SIG-M5 (cell line): Measurements from ENCODE around the gene HVCN1.

ENCODE experiments used
- DNase-seq: peaks from one replicate; lab custom pipeline; 2025; lab: John Stamatoyannopoulos, UW

Gene HVCN1

DNA sequence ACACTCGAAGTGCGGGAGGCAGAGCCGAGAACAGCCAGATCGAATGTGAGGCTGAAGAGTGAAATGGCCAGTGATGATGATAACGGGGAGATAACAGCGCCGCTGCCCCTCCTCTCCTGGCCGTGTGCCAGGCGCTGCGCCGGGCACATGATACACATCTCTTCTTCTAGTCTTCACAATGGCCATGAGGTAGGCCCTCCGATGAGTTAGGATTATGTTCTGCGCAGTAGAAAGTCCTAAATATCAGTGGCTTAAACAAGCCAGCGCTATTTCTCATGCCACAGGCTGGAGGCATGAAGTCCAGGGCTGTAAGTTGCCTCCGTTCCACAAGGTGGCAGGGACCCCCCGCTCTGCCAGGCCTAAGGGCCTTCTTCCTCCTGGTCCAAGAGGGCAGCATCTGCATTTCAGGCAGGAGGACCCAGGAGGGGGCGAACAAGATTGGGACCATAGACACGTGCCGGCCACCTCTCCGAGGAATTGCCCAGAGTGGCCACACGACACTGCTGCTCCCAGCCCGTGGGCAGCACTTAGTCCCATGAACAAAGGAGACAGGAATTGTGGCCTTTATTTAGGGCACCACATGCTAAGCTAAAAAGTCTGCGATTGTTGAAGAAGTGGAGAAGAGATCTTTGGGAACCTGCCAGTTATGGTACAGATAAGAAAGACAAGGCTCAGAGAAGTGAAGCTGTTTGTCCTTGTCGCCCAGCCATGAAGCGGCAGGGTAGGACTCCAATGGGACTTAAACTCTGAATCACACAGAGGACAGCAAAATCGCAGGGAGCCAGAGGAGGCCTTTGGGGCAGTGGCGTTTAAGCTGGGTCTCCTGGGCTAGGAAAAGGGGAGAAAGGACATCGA, 10.9 kb upstream of the HVCN1 start:
- no peak for DNase-seq

DNA sequence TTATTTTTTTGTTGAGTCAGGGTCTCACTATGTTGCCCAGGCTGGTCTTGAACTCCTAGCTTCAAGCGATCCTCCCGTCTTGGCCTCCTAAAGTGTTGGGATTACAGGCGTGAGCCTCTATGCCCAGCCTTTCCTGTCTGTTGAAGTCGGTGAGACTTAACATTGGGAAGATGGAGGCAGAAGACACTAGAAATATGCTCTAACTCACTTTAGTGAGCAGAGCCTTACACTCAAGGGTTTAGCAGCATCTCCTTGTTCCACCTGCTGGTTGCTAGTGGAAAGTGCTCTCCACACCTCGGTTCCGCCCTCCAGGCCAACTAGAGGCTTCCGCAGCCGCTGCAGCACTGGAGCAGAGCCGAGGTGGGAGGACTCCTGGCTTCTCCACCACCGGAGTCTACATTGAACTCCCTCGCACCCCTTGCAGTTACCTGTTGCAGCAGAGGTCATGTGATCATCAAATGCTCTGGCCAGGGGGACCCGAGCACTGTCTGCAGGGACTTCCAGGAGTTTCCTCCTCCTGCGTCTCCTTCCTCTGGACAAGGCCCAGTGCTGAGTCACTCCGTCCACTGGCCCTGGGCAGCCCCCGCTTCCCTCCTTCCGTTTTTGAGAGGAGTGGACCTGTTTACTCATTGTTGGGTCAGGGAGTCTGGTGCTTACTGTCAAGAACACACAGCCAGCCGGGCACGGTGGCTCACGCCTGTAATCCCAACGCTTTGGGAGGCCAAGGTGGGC, 9.4 kb upstream of the HVCN1 start:
- no peak for DNase-seq

DNA sequence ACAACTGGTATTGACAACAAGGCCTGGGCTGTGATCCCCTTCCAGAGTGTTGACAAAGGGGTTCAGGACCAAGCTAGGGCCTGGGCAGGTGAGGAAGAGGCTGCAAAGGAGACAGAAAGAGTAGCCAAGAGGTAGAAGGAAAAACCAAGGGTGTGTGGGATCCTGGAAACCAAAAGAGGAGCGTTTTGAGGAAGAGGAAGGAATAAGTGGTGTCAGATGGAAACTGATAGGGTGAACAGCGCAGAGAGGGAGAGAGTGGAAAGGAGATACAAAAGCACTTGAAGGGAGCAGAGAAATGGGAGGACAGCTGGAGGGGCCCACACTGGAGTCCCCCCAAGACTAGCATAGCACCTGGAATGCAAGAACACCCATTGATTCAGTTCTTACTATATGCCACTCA, 8.3 kb upstream of the HVCN1 start:
- no peak for DNase-seq

DNA sequence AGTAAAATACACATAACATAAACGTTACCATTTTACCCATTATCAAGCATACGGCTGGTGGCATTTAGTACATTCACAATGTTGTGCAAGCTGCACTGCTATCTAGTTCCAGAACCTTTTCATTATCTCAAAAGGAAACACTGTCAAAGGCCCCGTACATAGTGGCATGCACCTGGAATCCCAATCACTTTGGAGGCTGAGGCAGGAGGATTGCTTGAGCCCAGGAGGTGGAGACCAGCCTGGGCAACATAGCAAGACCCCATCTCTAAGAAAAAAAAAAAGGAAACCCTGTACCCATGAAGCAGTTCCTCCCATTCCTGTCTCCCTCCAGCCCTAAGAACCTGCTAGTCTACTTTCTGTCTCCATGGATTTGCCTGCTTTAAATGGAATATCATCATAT, 7.4 kb upstream of the HVCN1 start:
- no peak for DNase-seq

DNA sequence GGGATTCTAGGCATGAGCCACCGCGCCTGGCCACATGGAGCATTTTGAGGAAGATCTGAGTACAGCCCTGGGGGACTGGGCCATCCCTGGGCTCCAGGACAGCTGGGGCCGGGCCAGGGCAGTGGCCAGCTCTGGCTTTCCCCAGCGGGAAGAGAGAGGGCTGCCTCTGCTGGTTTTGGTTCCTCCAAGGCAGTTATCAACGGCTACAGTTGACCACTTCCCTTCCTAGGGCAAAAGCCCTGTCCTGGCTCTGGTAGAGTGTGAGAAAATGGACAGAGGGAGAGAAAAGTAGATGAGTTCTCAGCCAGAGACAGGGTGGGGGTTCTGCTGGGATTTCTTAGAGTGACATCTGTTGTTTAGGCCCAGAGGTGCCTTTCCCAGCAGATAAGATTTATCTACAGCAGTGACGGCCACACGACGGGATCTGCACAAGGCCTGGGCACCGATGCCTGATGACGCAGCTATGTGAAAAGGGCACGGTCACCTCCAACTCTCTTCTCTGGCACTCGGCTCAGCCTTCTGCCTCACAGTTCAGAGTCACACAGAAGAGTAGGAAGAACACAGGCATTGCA, 5.5 kb upstream of the HVCN1 start:
- DNase-seq: no peak

DNA sequence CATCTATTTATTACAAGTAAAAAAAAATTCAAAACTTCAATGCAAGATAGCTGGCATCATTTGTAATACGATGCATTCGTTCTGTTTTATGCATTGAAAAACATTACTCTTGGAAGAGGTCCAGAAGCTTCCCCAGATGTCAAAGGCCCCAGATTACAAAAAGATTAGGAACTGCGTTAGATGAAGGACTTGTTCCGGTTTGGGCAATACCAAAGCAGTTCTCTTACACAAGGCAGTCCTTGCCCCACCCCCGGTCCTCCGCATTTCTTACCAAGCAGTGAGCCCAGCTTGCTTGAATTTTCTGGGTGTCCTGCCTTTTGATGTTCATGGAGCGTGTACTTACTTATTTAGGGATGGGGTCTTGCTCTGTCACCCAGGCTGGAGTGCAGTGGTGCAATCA, 4.8 kb upstream of the HVCN1 start:
- peak; percentile 81 for DNase-seq

DNA sequence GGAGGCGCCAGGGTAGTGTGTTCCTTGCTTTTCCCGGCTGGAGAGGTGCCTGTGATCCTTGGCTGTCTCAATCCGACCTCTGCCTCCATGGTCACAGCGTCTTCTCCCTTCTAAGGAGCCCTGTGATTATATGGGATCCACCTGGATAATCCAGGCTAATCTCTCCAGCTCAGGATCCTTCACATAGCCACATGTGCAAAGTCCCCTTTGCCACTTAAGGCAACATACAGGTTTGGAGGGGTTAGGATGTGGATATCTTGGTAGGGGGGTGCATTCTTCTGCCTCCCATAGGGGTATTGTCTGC, 1.2 kb upstream of the HVCN1 start:
- no peak for DNase-seq

DNA sequence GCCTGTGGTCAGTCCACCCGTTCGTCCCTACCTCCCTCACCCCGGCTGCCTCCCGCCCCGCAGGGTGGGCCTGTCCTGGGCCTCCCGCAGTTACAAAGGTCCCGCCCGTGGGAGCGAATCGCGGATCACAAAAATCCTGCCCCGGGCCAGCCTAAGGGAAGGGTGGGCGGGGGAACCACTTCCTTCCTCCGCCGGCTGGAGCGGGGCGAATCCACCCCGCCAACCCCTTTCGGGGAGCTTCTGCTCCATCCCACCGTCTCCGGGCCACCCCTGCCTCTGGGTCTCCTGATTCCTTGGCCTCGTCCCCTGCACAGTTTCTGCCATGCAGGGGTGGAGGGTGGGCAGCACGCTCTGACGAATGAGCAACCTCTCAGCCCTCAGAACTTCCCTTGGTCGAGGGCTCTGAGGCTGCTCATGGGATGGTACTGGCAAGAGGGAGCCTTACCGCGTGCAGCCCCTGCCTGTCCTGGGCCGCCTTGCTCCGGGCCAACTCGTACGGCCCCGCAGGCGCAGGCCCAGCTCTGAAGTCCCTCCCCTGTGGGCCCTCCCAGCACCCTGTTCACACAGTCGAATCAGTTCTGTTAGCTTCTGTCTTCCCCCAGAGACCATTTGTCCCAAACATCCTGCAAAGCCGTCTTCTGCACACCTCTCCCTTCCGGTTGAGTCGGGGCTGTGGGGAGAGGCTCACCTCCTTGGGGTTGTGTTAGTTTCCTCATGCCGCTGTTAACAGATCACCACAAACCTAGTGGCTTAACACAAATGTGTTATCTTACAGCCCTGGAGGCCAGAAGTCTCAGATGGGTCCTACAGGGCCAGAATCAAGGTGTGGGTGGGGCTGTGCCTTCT, 589 bp upstream of the HVCN1 start:
- DNase-seq: no peak

DNA sequence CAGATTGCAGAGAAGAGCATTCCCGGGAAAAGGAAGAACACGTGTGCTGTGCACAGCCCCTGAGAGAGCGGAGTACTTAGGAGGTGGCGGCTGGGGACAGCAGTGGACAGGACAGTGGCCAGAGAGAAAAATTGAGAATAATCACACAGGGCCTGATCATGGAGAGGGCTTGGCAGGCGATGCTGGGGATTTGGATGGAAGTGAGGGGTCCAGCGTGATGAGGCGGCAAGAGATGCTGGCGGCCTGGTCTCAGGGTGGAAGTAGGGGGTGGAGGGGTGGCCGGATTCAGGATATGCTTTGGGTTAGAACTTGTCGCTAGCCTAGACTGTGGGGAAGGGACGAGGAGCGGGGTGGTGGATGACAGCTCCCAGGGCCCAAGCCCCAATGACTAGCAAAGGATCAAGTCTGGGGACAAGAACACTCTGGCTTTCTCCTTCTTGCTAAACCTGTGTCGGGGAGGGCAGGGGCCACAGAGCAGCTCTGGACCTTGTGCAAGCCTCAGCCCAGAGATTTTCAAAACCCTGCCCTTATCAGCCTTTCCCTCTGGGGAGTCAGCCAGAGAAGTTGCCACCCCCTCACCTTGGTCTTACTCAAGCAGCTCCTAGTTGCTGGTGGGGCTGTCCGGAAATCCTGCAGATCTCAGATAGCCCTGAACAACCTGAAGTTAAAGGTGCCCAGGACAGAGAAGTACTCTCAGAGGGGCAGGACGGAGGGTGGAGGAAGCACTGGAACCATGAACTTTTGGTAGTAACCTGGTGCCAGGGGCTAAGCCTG, 1.3 kb downstream of the HVCN1 start:
- no peak for DNase-seq

DNA sequence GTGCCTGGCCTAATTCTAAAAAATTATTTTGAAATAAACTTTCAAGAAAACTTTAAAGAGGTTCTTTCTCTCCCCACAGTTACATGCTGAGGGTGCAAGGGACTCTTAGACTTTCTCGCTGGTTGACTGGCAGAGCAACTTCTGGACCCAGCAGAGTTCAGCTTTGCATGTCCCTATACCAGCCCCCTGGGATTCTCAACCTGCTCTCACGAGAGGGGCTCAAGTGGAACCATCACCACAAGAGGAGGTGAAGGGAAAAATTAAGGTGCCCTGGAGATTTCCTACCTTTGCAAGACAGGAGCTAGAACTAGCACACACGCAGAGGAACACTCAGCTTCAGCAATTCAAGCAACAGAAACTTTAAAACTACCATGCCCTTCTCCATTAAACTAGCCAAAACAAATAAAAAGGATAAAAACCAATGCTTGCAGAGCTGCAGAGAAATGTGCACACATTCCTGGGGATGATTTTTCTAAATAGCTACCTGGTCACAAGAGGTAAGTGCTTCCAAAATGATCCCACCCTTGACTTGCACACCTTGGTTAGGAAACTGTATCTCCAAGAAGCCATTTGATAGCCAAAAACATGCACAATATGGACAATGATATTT, 2.5 kb downstream of the HVCN1 start:
- DNase-seq: no peak

DNA sequence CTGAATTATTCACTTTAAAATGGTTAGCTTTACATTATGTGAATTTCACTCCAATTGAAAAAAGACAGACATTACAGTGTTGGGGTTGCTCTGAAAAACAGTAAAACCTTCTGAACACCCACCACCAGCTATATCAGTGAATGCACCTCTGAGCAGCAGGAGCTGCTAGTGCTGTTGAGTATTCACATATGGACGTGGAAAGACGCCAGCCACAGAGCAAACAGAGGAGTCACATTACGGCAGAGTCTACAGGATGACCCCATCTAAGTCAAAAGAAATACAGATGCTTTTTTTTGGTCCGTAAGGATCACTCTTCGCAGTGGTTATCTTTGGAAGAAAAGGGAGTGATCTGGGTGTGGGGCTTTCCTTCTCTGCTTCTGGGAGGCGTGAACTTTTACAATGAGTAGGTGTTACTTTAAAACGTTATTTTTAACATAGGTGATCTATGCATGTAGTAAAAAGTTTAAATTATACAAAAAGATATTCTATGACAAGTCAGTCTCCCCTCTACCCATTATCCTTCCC, 4.5 kb downstream of the HVCN1 start:
- DNase-seq: no peak

DNA sequence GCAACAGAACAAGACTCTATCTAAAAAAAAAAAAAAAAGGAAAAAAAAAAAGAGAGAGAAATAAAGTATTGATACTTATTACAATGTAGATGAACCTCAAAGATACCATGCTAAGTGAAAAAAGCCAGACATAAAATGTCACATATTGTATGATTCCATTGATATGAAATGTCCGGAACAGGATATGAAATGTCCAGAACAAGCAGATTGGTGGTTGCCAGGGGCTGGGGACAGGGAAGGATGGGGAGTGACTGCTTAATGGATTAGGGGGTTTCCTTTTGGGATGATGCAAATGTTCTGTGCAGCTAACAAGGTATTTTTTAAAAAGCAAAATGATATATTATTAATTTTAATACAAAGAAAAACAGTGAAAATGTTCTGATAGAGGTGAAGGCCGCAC, 5.0 kb downstream of the HVCN1 start:
- DNase-seq: no peak

DNA sequence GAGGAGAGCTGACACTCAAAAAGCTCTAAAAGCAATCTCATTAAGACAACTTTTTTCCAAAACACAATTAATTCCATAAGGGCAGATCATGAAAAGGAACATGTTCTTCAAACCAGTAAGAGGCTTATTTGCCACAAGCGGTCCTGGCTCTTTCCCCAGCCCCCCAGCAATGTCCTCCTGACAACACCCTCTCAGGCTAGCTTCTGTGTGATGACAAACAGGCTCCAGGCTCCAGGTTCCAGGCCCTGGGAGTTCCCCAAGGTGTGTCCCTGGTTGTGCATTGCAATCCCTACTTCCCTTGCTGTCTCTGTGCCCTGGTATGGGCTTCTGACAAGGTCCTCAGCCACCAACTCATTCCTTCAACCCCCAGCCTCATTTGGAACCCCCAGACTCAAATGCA, 8.9 kb downstream of the HVCN1 start:
- DNase-seq: no peak

DNA sequence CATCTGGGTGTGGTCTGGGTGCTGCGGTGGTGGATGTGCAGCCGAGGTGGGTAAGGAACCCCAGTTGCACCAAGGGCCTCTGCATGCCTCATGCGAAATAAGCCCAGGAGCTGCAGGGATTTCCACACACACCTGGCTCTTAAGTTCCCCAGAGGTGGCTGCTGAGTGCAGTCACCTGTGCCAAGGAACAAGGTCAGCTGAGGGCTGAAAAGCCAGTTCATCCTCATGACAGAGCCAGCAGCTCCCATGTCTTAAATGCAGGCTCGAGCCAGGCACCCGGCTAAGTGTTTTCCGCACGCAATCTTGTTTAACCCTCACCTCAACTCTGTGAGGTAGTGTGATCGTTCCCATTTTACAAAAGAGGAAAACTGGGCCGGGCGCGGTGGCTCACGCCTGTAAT, 9.7 kb downstream of the HVCN1 start:
- no peak for DNase-seq

DNA sequence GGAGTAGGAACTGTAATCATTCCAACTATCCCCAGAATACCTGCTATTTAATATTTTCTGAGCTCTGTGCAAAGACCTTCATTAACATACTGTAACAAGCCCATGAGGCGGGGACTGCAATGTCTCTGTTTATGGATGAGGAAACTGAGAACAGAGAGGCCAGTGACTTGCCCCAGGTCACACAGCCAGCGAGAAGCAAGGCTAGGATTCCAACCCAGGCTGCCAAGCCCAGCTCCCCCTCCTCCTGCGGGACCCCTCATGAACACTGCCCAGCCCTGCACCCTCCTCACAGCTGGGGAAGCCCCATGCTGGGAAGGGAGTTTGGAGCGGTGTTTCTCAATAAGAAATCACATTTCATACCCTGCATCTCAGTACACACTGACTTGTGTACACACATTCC, 10.9 kb downstream of the HVCN1 start:
- DNase-seq: no peak

DNA sequence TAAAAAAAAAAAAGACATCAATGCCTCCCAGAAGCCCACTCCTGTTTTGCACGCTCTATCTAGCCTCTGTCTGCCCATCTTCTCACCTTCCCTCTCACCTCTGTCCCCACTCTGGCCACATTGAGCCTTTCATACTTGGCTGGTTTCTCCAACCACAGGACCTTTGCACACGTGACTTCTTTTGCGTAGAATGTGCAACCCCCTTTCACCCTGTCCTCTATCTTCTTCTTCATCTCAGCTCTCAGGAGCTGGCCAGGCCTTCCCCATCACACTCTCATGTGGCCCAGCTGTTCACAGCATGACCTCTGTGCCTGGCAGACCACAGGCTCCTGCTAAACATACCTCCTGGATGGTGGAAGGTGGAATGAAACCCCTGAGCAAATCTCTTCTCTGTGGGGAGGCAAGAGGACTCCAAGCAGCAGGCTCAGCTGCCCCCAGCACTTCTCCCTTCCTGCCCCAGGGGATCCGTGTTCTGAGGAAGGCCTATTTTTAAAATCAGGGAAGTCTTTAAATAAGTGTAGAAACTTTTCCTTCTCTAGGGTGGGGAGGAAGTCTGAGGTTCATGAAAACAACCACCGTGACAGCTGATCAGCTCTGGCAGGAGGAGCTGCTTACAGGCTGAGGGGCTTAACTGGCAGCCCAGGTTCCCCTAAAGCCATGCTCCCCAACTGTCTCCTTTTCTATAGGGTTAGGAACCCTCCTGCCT, 11.6 kb downstream of the HVCN1 start:
- peak; percentile 37 for DNase-seq

DNA sequence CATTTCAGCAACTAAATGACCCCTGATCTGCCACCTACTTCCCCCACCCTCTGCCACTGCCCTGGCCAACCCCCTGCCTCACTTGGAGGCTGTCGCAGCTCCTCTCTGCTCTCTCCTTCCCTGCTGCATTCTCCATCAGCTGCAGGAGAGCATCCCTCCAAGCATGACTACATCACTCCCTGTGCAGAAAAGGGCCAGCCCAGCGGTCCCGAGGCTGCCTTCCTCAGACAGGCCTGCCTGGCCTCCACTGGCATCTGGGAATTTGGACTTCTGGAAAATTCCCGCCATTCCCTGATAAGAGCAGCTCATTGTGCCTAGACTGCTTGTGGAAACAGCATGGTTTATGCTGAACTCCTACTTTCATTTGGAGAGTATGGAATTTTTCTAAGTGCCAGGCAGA, 12.7 kb downstream of the HVCN1 start:
- DNase-seq: no peak

DNA sequence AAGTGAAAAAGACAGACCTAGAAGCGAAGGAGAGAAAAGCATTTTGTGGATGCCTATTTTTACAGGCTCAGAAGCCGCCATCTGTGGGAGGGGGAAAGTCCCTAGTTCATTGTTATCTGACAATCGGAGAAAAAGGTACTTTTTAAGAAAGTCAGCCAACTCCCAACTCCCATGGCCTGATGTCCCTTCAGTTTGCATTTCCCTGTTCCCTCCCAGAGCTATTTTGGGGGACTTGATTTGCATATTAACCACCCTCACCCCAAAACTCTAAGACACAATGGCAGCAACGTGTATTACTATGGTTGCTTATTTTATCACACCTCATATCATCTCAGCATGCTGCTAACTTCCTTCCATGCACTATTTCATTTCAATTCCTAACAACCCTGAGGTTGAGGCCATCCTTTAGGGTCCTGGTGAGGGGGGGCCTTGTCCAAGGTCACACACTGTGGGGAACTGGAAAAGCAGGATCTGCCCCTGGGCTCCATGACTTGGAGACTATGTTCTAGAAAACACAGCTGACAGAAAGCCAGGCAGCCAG, 18.7 kb downstream of the HVCN1 start:
- DNase-seq: no peak

DNA sequence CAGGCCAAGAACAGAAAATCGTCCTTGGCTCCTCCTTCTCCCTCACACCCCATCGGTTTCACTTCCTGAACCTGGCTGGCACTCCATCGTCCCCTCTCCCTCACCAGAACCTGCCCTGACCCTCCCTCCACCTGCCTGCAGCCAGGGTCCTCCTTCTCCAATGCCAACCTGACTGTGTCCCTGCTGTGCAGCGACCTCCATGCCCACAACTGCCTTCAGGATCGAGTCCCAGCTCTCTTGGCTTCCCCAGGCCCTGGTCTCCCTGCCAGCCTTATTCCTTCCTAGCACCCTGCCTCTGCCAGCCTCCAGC, 19.8 kb downstream of the HVCN1 start:
- DNase-seq: no peak

DNA sequence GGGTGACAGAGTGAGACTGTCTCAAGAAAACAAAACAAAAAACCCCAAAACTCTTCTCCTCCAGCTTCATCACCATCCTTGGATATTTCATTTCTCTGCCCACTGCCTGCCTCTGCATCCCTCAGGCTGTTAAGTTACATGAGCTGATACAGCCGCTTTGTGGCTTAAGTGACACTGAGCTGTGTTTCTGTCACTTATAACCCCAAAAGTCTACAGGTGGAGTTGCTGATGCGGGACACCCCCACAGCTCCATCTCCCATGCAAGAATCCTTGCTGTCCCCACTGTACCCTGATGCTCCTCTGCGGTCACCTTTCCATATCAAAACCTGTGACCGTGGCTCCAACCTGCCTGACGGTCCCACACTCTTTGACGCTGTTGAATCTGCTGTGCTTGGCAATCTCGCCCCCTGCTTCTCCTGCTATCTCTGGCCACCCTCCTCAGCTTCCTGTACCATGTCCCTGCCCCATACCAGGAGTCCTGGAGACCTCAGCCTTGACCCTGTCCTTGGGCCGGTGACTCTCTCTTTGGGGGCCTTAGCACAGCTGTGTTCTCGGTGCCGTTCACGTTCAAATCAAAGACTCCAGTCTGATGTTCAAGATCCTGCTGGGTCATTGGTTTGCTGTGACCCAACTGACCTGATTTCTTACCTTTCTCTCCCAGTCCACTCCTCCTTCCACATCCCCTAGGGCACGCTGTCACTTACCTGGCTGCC, 20.3 kb downstream of the HVCN1 start:
- DNase-seq: no peak
